Left forelimb (tissue), 1 donor: Measurements from ENCODE around the gene SLC6A19.

Experiments
- DNase-seq: peaks from one replicate; pipeline ENCODE4 v3.0.0-alpha.2; 2018; ENCODE audit warnings: low spot score

The SLC6A19 gene

DNA sequence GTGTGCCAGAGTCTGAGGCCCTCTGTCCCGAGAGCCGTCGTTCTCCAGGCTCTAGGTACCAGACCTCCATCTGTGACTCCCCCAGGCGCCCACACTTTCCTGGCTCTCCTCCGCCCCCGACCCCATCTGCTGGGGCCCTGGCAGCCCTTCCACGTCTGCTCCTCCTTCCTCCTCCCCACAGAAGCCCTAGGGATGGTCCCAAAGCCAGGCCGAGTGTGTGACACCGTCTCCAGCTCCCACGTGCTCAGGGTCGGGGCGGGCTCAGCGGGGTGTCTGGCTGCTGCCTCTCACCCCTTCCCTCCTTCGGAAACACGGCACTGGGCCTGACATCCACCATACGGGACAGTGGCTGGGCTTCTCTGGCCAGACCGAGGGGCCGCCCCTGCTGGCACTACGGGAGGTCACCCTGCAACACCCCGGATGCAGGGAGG, 20.5 kb upstream of the SLC6A19 start:
- DNase-seq = no peak

DNA sequence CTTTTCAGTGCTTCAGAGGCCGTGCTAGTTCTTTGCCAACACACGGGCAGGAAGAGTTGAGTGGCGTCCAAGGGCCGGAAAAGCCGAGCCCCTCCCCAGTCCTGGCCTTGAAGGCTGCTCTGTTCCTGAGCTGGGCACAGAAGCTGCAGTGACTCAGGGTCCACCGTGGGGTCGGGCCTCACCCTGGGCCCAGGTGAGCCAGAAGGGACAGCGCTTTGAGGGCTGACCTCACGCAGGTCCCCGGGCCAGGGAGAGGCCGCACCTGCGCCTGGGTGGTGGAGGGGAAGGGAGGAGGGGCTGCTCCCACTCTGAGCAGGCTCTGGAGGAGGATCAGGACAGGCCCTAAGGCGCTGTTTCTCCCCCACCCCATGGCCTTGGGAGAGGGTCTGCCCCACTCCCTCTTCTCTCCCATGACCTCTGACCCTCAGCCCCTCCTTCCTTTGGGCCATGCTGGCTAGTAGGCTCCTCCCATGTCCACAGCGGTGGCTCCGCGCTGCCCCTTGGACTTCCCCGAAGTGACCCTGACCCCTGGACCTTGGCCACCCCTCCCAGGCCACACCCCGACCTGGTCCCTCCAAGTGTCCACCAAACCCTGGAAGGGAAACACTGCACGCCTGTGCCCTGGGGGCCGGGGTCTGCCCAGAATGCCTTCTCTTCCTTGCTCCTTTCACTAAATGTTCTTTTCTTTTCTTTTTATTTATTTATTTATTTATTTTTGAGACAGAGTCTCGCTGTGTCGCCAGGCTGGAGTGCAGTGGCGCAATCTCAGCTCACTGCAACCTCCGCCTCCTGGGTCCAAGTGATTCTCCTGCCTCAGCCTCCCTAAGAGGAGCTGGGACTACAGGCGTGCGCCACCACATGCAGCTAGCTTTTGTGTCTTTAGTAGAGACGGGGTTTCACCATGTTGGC, 19.7 kb upstream of the SLC6A19 start:
- DNase-seq = no peak

DNA sequence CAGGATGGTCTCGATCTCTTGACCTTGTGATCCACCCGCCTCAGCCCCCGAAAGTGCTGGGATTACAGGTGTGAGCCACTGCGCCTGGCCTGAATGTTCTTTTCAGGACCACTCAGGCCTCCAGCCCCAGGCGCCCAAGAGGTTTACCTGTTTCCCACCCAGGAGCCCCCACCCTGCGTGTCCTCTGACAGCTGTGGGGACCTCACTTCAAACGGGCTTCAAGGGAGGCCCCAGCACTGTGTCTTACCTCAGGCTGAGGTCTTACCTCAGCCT, 19.1 kb upstream of the SLC6A19 start:
- no peak for DNase-seq

DNA sequence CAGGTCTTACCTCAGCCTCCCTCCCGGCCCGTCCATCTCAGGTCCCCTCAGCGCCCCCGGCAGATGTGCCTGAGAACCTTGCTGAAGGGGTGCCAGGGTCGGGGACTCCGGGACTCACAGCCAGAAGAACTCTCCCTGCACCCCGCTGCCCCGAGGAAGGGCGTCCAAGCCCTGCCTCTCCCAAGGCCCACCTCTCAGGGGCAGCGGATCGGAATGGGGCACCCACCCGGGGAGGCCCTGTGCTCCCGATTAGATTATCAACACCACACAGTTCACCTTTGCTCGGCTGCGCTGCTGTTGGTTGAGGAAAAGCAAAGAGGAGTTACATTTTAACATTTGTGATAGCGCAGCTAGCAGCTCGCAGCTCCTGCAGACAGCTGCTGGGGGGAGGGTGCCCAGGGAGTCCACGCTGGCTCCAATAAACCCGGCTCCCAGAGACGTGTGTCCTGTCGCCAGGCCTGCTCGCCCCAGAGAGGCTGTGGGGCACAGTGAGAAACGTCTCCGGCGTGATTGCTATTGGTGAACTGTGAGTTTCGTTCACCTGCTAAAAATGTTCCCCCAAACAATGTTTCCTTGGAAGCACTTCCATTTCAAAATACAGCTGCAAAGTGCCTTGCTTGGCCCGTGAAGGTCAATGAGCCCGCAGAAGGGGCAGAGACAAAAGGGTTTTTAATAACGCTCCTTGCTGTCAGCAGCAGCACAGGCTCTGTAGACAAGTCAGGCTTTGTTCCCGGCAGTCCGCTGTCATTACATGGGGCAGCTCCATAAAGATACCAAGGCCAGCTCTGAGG, 18.6 kb upstream of the SLC6A19 start:
- no peak for DNase-seq

DNA sequence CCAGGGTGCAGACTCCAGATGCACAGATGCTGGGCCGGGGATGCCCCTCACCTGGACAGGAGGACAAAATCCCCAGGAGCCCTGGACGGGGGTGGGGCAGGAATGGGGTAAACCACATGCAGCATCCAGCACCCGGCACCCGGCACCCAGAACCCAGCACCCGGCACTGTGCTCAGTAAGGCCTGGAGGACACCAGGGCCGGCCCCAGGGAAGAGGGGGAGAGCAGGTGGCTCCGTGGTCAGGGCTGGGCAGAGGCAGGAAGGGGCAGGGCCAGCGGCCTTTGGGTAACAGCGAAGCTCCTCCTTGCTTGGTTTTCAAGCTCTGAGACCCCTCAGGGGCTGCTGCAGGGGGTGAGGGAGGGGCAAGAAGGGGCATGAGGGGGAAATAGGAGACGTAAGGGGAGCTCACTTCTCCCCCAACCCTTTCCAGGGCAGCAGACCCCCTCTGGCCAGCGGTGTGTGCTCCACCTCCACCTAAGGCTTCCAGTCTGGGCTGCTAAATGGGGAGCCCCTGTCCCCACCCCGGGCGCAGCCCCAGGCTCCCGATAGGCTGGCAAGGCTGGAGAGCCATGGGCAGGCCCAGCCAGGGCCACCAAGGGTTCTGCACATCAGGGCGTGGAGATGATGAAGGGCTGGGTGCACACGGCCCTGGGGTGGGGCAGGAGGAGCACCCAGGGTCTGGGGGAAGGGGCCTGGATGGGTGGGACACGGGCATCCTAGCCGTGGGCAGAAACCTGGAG, 17.8 kb upstream of the SLC6A19 start:
- no peak for DNase-seq

DNA sequence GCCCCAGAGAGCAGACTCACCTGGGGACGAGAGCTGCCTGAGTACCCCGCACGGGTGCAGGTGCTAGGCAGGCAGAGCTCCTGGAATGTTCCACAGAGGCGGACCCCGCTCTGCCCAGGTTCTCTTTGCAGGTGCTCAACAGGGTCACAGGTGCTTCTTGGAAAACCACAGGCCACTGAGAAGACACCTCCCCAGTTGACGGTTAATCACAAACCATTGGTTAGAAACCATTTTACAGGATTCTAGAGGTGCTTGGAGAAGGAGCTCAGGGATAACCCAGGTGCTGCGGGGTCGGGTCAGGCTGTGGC, 17.3 kb upstream of the SLC6A19 start:
- DNase-seq = no peak

DNA sequence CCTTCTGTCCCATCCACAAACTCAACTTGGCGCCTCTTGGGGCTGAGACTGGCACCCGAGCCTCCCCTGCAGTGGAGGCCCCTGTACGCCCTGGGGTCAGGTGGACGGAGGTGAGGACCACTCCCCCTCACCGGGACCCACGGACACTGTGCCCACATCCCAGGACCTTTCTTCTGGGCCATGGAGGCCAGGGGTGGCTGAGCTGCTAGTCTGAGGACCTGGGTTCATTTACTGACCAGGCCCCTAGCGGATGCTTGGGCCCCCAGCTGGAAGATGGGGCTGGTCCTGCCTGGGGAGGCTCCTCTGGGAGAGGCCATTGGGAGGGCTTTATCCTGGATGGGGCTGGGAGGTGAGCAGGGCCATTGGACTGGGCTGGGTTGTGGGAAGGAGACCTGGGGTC, 16.9 kb upstream of the SLC6A19 start:
- no peak for DNase-seq

DNA sequence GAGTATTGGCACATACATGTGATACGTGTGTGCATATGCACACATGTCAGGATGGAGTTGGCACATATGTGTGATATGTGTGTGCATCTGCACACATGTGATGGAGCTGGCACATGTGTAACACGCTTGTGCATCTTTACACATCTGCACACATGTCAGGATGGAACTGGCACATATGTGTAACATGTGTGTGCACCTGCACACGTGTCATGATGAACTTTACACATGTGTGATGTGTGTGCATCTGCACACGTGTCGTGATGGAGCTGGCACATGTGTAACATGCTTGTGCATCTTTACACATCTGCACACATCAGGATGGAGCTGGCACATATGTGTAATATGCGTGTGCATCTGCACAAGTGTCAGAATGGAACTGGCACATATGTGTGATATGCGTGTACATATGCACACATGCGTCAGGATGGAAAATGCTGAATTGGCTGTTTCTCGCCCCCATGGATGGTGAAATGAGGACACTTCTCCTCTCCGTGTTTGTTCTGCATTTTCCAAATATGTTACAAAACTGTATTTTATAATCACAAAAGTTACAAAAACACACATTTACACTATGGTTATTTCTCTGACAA, 16.3 kb upstream of the SLC6A19 start:
- DNase-seq = no peak

DNA sequence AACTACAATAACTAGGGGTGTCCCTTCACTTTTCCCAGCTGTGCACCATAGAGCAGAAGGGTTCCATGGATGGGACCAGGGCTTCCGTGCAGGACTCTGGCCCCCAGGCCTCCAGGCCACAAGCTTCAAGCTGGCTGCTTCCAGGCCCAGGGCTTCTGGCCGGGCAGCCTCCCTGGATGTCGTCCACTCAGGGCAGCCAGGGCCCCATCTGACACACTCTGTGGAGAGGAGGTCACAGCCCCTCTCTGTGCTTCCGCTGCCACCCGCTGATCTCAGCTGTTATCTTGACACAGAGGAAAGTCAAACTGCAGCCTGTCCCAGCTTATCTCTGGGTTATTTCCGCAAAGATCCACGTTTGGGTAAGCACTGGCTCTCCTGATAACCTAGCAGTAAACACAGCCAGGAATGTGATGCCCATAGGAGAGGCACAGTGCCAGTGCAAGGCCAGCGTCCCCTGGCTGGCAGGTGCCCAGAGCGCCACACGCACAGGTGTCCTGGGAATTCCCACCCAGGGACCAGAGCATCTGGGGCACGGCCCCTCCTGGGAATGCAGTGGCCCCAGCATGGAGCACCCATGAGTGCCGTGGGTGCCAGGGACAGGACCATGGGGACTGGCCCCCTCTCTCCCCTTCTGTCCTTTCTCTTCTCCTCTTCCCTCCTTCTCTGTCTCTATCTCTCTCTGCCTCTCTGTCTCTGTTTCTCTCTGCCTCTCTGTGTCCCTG, 15.6 kb upstream of the SLC6A19 start:
- DNase-seq = no peak

DNA sequence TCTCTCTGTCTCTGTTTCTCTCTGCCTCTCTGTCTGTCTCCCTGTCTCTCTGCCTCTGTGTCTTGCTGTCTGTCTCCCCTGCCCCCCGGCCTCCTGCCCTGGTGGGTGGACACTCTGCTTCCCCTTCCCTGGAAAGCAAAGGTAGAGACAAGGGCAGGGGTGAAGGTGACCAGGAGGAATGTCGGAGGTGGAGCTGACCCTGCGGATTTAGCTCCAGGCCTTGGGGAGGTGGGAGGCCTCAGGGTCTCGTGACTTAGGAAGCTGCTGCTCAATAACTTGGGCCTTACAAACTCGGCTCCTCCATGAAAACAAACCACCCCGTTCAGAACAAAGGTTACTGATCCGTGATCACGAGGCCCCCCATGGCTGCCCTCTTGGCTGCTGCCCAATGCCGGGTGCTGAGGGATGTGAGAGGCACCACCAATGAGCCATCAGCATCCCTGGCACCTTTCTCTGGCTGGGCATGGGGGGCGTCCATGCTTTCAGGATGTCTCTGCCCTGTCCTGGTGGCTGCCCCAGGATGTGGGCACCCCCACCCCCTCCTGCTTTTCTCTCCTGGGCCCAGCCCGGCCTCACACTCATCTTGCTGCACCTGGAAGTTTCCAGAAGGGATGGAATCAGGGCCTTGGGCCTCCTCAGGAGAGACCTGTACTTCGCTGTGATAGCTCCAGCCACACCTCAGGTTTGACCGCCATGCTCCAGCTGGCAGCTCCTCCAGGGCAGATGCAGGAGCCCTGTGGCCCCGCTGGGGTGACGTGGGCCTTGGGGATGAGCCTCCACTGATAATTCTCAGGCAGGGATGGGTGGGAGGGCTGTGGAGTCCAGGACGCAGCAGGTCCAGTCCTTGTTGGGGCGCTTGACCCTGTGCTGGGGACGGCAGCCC, 14.8 kb upstream of the SLC6A19 start:
- no peak for DNase-seq

DNA sequence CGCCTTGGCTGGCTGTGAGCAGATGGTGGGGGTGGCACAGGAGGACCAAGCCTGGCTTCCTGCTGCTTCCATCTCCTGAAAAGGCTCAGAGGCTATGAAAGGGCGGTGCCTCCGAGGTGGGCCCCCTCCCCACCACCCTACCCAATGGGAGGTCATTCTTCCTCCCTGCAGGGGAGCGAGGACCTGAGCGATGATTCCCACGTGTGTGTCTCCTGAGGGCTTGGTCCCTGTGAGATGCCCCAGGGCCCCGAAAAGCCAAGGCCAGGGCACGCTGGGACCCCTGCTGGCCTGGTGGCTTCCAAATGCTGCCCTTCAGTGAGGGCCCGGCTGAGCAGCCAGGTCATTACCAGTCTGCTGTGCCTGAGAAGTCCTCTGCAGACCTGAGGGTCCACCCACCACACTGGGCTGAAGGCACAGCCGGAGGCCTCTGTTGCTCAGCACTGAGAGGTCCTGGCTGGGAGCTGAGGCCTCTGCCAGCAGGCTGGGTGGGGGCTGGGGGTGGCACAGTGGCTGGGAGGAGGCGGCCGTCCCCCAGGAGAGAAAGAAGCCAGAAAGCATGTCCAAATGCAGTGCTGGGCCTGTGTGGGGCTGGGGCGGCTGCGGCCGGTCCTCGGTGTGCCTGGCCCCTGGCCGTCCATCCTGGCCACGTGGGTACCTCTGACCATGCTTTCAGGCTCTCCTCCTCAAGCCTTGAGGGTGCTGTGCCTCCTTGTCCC, 14.0 kb upstream of the SLC6A19 start:
- DNase-seq = no peak

DNA sequence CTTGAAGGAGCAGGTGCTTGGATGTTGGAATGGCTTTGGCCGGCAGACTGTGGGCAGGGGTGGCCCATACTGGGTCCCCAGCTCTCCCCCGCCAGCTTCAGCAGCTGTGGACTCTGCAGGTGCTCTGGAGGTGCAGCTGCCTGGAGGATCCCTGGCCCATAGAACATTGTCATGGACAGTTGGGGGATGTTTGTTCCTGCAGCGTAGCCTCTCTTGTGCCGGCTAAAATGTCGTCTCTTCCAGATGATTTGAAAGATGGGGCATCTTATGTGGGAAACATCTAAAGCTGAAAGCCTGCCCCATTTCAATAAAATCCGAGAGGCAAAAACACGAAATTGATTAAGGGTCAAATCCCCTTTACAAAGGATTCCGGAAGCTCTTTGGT, 13.5 kb upstream of the SLC6A19 start:
- no peak for DNase-seq

DNA sequence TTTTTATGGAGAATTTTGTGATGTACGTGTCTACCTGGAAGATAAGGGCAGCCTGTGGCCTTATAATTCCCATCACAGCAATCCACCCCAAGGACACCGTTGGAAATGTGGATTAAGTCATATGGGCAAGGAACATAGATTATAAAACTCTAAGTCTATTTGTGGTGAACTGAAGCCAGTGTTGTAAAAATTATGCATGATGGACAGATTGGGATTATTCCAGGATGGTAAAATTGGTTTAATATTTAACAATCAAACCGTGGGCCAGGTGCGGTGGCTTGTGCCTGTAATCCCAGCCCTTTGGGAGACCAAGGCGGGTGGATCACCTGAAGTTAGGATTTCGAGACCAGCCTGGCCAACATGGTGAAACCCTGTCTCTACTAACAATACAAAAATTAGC, 12.9 kb upstream of the SLC6A19 start:
- no peak for DNase-seq

DNA sequence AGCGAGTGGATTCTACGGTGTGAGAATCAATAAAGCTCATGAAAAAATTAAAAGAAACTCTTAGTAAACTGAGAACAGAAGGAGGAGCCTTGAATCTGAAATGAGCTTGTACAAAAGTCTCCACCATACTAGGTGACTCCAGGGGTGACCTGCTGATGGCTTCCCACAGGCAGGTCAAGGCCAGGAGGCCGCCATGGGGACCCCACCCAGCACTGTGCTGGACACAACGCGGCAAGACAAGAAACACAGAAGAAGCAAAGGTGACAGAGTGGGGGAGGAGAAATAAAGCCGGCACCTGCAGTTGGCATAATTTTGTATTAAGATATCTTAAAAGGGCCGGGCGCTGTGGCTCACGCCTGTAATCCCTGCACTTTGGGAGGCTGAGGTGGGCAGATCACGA, 12.1 kb upstream of the SLC6A19 start:
- DNase-seq = no peak

DNA sequence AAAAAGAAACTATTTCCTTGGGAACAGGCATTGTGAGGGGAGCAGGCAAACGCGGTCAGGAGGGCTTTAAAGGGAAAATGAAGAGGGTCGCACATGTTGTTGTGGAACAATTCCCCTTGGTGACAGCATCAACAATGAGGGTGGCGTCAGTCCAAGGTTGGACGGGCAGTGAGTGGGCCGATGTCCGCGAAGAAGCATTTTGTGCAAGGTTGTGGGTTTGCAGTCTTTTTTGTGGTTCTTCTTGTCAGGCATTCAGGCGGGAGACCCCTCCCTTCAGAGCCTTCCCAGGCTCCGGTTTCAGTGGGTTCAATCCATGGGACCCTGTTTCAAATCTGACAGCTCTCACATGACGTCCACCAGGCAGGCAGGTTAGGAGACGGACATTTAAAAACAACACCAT, 11.1 kb upstream of the SLC6A19 start:
- DNase-seq = no peak

DNA sequence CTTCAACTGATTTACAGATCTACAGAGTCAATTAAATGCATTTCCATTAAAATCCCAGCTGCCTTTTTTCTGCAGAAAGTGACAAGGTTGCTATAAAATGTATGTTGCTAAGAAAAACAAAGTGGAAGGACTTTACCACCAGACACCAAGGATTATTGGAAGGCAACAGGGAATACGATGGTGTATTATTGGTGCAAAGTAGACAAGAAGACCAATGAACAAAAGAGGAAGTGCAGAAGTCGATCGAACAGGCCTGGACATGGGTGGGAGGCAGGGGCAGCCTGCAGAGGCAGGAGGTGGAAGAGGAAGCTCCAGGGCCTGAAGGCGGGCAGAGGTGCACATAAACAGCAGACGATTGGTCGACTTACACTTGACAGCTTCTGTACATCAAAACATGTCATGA, 10.6 kb upstream of the SLC6A19 start:
- DNase-seq = no peak

DNA sequence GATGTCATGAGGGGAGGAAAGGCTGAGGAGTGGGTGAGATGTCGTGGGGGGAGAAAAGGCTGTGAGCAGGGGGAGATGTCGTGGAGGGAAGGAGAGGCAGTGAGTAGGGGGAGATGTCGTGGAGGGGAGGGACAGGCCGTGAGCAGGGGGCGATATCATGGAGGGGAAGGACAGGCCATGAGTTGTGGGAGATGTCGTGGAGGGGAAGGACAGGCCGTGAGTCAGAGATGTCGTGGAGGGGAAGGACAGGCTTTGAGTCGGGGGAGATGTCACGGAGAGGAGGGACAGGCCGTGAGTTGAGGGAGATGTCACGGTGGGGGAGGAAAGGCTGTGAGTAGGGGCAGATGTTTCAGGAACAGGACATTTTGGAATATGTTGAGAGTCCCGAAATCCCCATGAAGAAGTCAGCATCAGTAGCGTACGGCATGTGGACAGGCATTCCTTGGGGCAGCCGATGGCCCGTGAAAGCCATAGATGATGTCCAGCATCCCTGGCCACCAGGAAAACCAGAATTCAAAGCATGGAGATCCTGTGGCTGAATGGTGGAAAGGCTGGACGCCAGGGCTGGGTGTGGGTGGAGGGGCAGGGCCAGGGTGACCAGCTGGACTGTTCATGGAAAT, 8.3 kb upstream of the SLC6A19 start:
- DNase-seq = no peak

DNA sequence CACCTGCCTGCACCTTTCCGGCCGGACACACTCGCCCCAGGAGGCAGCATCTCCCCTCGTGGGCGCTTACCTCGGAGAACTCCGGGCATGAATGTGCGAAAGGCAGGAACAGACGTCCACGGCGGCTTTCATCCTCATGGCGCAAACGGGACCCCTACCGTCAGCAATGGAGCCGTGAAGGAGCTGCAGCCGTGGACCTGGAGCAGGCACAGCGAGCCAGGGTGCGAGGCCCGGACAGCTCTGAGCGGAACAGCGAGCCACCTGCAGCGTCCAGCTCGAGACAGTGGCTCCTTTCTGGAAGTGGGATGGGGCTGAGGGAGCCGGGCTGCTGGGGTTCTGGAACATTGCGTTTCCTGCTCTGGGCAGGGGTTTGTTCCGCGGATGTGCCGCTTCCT, 7.8 kb upstream of the SLC6A19 start:
- DNase-seq = no peak

DNA sequence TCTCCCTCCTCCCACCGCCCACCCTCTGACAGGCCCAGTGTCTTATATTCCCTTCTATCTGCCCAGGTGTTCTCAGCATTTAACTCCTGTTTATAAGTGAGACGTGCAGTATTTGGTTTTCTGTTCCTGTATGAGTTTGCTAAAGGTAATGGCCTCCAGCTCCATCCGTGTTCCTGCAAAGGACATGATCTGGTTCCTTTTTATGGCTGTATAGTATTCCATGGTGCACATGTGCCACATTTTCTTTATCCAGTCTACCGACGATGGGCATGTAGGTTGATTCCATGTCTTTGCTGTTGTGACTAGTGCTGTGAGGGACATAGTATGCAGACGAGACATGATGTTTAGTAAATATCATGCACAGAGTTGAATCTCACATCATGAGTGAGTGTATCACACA, 7.0 kb upstream of the SLC6A19 start:
- no peak for DNase-seq

DNA sequence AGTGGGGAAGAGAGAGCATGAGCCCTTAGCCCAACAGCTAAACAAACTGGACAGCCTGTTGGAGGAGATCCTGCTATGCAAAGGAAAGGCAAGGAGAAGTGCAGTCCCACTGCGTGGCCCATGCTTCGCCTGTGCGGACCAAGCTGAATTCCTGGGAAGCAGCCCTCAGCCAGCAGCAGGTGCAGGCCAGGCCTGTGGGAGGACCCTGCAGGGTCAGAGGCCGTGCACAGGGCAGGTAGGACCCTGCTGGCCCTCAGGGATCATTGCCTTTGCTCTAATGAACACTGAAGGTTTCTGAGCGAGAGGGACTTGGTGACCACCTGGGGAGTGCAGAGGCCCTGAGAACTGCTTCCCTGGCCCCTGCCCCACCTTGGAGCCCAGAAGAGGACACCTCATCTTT, 6.0 kb upstream of the SLC6A19 start:
- no peak for DNase-seq
